ENCODE measurements around the gene BABAM2.

The BABAM2 gene

DNA sequence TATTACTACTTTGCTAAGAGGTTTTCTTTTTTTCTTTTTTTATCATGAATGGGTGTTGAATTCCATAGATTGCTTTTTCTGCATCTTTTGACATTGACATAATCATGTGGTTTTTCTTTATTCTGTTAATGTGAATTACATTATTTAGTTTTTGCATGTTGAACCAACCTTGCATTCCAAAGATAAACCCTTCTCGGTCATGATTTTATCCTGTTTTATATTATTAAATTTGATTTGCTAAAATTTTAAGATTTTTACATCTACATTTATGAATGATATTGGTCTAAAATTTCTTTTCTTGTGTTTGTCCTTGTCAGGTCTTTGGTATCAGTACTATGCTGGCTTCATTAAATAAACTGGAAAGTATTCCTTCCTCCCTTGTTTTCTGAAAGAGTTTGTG lies 414.7 kb downstream of the BABAM2 start:
- TF ChIP-seq, protein P1, sequence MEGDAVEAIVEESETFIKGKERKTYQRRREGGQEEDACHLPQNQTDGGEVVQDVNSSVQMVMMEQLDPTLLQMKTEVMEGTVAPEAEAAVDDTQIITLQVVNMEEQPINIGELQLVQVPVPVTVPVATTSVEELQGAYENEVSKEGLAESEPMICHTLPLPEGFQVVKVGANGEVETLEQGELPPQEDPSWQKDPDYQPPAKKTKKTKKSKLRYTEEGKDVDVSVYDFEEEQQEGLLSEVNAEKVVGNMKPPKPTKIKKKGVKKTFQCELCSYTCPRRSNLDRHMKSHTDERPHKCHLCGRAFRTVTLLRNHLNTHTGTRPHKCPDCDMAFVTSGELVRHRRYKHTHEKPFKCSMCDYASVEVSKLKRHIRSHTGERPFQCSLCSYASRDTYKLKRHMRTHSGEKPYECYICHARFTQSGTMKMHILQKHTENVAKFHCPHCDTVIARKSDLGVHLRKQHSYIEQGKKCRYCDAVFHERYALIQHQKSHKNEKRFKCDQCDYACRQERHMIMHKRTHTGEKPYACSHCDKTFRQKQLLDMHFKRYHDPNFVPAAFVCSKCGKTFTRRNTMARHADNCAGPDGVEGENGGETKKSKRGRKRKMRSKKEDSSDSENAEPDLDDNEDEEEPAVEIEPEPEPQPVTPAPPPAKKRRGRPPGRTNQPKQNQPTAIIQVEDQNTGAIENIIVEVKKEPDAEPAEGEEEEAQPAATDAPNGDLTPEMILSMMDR (IDR thresholded peaks at IDR 0.05), result no peak
- no peak overlapping the region for H3K27ac ChIP-seq
- no peak overlapping the region for H3K4me3 ChIP-seq (ENCODE audit: low read depth, low read length)
- H3K79me2 ChIP-seq, result no peaks in the 10 kb centered on the region
- H3K9me3 ChIP-seq (ENCODE audit: control insufficient read depth, low read length), result no peaks in the 10 kb centered on the region
- H3K4me2 ChIP-seq (ENCODE audit: low read length), result no peak overlapping the region
- no peak overlapping the region for H3K9ac ChIP-seq
- no peak overlapping the region for H2AFZ ChIP-seq
- no peaks in the 10 kb centered on the region for H3K36me3 ChIP-seq (ENCODE audit: control insufficient read depth, insufficient read depth, low read length)
- H3K4me1 ChIP-seq, result no peaks in the 10 kb centered on the region
- H3K27me3 ChIP-seq (ENCODE audit: control insufficient read depth, insufficient read depth, low read length), result no peaks in the 10 kb centered on the region

DNA sequence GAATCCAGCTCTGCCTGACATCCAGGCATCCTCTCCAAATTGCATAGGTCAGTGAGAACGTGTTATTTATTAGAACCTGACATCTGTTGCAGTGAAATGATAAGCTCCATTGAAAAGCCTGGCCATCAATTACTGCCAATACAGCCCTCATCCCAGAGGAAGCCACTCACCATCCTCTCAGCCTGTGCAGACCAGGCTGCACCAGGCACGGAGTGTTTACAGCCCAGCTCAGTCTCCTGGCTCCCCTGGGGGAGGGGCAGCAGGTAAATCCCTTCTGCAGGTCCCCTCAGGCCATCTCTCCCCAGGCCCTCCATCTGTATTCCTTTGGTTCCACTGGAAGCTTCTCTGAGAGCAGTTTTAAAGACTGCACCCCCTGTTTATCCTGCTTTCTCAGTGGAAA lies 419.6 kb downstream of the BABAM2 start:
- TF ChIP-seq, protein P1 (IDR thresholded peaks at IDR 0.05), result no peak
- Histone ChIP-seq H3K36me3 (ENCODE audit: control insufficient read depth, insufficient read depth, low read length) (no peaks in the 10 kb centered on the region), H3K79me2 (no peaks in the 10 kb centered on the region), H2AFZ (no peak overlapping the region), H3K9ac (no peak overlapping the region), H3K4me1 (no peaks in the 10 kb centered on the region), H3K9me3 (ENCODE audit: control insufficient read depth, low read length) (no peaks in the 10 kb centered on the region), H3K4me3 (ENCODE audit: low read depth, low read length) (no peak overlapping the region), H3K4me2 (ENCODE audit: low read length) (no peak overlapping the region), H3K27ac (no peak overlapping the region), H3K27me3 (ENCODE audit: control insufficient read depth, insufficient read depth, low read length) (no peaks in the 10 kb centered on the region)

DNA sequence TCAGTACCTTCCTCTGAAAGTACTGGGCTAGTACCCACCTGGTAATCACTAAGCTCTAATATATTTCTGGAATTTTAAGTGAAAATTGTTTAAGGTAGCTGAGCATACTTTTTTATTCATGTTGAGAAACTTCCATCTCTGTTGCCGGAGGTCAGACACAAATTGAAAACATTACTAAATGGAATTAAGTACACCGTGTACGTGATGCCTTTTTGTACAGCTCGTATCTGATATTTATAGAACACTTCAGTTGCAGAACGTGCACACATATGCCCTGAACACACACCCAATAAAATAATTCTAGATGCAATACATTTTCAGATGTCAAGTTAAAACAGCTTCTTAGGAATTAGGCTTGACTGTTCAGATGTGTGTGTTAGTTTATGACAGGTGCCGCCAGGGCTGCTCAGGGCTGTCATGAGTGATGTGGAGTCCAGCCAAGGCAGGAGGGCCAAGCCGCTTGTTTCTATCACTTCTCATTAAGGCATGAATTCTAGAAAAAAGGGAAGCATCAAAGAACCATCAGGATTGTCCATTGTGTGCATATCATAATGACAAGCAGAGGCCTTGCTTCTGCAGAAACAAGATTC lies 421.2 kb downstream of the BABAM2 start:
- Histone ChIP-seq H3K36me3 (ENCODE audit: control insufficient read depth, insufficient read depth, low read length) (no peaks in the 10 kb centered on the region), H3K9me3 (ENCODE audit: control insufficient read depth, low read length) (no peaks in the 10 kb centered on the region), H3K9ac (no peak overlapping the region), H3K79me2 (no peaks in the 10 kb centered on the region), H3K27me3 (ENCODE audit: control insufficient read depth, insufficient read depth, low read length) (no peaks in the 10 kb centered on the region), H3K4me1 (no peaks in the 10 kb centered on the region), H3K4me2 (ENCODE audit: low read length) (no peak overlapping the region), H3K27ac (no peak overlapping the region), H2AFZ (no peak overlapping the region), H3K4me3 (ENCODE audit: low read depth, low read length) (no peak overlapping the region)
- TF ChIP-seq, protein P1 (IDR thresholded peaks at IDR 0.05), result no peak

DNA sequence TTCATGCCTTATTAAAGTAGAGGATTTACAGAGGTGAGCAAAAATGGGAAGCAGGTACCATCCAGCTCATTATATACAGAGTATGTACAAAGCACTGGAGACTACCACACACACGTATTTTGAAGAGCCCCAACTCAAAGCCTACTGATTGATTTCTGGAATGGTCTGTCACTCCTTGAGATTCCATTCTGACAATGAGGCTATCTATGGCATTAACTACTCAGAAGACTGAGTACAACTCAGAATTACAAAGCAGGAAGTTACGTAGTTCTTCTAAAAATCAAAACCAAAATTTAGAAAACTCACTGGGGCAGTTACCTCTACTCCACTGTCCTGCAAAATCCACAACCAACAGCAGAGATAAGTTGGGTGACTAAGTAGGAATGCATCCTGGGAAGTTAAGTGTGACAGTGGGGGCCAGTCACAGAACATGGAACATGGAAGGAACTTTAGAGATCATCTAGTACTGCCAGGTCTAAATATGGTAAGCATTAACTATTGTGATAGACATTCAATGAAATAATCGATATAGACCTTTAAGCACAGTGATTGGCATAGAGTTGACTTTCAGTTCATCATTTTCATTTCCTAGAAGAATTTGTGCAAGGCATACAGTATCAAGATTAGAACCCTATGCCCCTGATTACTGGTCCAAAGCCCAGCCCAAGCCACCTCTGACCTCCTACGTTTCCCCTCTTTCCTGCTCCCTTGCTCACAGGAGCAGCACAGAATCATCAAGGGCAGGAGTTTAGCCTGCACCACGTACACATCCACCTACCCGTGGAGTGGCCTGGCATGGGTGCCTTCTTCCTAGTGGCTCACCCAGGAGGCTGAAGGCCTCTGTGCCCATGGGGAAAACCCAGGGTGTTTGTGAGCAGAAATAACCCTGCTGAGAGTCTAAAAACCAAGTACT lies 422.0 kb downstream of the BABAM2 start:
- H3K4me1 ChIP-seq, result no peaks in the 10 kb centered on the region
- no peaks in the 10 kb centered on the region for H3K79me2 ChIP-seq
- H3K4me2 ChIP-seq (ENCODE audit: low read length), result no peak overlapping the region
- H3K36me3 ChIP-seq (ENCODE audit: control insufficient read depth, insufficient read depth, low read length), result no peaks in the 10 kb centered on the region
- H3K27me3 ChIP-seq (ENCODE audit: control insufficient read depth, insufficient read depth, low read length), result no peaks in the 10 kb centered on the region
- TF ChIP-seq, protein P1 (IDR thresholded peaks at IDR 0.05), result no peak
- H2AFZ ChIP-seq, result no peak overlapping the region
- no peak overlapping the region for H3K9ac ChIP-seq
- H3K4me3 ChIP-seq (ENCODE audit: low read depth, low read length), result no peak overlapping the region
- H3K9me3 ChIP-seq (ENCODE audit: control insufficient read depth, low read length), result no peaks in the 10 kb centered on the region
- H3K27ac ChIP-seq, result no peak overlapping the region

Data from parathyroid adenoma (tissue), 2 donors.